Measurements from ENCODE around the gene KRTAP20-1.

DNA sequence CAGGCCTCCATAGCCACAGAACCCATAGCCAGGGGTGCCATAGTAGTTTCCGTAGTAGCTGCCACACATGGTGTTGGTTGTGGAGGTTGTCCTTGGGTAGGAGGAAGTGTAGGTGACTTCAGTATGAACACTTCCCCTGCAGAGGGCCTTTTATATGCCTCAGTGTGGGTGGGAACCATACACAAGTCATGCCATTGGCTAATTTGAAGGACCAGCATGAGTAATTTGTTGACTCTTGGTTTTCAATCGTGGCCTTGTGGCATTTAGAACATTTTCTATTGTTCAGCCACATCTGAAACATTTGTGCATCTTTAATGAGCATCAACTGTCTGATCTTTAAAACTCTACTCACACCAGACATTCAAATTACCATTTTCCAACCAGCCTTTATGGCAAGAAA lies 2.4 kb upstream of the KRTAP20-1 start, which contains the start of gene KRTAP6-1:
- TF ChIP-seq, protein P1, sequence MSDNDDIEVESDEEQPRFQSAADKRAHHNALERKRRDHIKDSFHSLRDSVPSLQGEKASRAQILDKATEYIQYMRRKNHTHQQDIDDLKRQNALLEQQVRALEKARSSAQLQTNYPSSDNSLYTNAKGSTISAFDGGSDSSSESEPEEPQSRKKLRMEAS (CRISPR knock-in tag; IDR thresholded peaks at IDR 0.05), result no peak
- TF ChIP-seq, protein P2, sequence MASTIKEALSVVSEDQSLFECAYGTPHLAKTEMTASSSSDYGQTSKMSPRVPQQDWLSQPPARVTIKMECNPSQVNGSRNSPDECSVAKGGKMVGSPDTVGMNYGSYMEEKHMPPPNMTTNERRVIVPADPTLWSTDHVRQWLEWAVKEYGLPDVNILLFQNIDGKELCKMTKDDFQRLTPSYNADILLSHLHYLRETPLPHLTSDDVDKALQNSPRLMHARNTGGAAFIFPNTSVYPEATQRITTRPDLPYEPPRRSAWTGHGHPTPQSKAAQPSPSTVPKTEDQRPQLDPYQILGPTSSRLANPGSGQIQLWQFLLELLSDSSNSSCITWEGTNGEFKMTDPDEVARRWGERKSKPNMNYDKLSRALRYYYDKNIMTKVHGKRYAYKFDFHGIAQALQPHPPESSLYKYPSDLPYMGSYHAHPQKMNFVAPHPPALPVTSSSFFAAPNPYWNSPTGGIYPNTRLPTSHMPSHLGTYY (CRISPR knock-in tag; IDR thresholded peaks at IDR 0.05), result no peak
- TF ChIP-seq, protein P3, sequence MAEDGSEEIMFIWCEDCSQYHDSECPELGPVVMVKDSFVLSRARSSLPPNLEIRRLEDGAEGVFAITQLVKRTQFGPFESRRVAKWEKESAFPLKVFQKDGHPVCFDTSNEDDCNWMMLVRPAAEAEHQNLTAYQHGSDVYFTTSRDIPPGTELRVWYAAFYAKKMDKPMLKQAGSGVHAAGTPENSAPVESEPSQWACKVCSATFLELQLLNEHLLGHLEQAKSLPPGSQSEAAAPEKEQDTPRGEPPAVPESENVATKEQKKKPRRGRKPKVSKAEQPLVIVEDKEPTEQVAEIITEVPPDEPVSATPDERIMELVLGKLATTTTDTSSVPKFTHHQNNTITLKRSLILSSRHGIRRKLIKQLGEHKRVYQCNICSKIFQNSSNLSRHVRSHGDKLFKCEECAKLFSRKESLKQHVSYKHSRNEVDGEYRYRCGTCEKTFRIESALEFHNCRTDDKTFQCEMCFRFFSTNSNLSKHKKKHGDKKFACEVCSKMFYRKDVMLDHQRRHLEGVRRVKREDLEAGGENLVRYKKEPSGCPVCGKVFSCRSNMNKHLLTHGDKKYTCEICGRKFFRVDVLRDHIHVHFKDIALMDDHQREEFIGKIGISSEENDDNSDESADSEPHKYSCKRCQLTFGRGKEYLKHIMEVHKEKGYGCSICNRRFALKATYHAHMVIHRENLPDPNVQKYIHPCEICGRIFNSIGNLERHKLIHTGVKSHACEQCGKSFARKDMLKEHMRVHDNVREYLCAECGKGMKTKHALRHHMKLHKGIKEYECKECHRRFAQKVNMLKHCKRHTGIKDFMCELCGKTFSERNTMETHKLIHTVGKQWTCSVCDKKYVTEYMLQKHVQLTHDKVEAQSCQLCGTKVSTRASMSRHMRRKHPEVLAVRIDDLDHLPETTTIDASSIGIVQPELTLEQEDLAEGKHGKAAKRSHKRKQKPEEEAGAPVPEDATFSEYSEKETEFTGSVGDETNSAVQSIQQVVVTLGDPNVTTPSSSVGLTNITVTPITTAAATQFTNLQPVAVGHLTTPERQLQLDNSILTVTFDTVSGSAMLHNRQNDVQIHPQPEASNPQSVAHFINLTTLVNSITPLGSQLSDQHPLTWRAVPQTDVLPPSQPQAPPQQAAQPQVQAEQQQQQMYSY (CRISPR knock-in tag; IDR thresholded peaks at IDR 0.05), result no peak
- no peak for TF ChIP-seq NFE2L1 (CRISPR knock-in tag; IDR thresholded peaks at IDR 0.05)
- TF ChIP-seq, protein P4, sequence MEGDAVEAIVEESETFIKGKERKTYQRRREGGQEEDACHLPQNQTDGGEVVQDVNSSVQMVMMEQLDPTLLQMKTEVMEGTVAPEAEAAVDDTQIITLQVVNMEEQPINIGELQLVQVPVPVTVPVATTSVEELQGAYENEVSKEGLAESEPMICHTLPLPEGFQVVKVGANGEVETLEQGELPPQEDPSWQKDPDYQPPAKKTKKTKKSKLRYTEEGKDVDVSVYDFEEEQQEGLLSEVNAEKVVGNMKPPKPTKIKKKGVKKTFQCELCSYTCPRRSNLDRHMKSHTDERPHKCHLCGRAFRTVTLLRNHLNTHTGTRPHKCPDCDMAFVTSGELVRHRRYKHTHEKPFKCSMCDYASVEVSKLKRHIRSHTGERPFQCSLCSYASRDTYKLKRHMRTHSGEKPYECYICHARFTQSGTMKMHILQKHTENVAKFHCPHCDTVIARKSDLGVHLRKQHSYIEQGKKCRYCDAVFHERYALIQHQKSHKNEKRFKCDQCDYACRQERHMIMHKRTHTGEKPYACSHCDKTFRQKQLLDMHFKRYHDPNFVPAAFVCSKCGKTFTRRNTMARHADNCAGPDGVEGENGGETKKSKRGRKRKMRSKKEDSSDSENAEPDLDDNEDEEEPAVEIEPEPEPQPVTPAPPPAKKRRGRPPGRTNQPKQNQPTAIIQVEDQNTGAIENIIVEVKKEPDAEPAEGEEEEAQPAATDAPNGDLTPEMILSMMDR (IDR thresholded peaks at IDR 0.05), result no peak

Data from WTC11 (cell line).